Stomach (tissue), 4 donors: Measurements from ENCODE around the gene GREB1.

Experiments used
- EP300 ChIP-seq: sonication (generic); formaldehyde crosslinking; IDR thresholded peaks from one replicate; pipeline ENCODE4 v1.6.1; 2017; ENCODE audit warnings: antibody characterized with exemption
- POLR2A ChIP-seq, 4 donors: fragments of 450-650 bp; IDR thresholded peaks; one replicate each; pipeline ENCODE4 v1.6.1; 2016; ENCODE audit warnings: antibody characterized with exemption in 4 of 4, control low read depth in 2 of 4, mild to moderate bottlenecking in 1 of 4, moderate library complexity in 1 of 4
- TF ChIP-seq, protein P1 (sequence below), 7 experiments: fragments of 450-650 bp in 4 of 7; fragments of 200-600 bp in 3 of 7; sonication (generic) in 3 of 7; IDR thresholded peaks; one replicate each; pipeline ENCODE4 v1.5.1; 2016 to 2019; ENCODE audit warnings: antibody characterized with exemption in 7 of 7, control low read depth in 2 of 7, mild to moderate bottlenecking in 1 of 7

DNA sequence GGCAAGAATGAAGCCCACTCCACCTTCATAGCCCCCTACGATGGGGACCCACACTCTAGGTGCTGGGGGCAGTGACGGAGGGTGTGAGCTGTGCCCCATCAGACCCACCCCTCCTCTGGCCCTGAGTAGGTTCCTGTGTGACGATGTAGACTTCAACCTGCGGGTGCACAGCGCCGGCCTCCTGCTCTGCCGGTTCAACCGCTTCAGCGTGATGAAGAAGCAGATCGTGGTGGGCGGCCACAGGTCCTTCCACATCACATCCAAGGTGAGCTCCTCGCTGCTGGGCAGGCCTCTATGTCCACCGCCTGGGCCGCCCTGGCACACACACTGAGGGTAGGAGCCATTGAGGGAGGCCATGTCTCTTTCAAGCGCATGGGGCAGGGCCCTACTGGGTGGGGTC, 101.3 kb downstream of the GREB1 start:
- TF ChIP-seq, protein P1, sequence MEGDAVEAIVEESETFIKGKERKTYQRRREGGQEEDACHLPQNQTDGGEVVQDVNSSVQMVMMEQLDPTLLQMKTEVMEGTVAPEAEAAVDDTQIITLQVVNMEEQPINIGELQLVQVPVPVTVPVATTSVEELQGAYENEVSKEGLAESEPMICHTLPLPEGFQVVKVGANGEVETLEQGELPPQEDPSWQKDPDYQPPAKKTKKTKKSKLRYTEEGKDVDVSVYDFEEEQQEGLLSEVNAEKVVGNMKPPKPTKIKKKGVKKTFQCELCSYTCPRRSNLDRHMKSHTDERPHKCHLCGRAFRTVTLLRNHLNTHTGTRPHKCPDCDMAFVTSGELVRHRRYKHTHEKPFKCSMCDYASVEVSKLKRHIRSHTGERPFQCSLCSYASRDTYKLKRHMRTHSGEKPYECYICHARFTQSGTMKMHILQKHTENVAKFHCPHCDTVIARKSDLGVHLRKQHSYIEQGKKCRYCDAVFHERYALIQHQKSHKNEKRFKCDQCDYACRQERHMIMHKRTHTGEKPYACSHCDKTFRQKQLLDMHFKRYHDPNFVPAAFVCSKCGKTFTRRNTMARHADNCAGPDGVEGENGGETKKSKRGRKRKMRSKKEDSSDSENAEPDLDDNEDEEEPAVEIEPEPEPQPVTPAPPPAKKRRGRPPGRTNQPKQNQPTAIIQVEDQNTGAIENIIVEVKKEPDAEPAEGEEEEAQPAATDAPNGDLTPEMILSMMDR (IDR thresholded peaks at IDR 0.05): no peak
- no peak for TF ChIP-seq EP300
- TF ChIP-seq POLR2A (IDR thresholded peaks at IDR 0.05): no peak
